ENCODE results near the gene EXT2. TPM values are rescaled to one million over a fixed set of nuclear protein-coding genes. Genes with fewer than 3 reads are reported as not detected.

Gene EXT2
- total and polyA plus RNA-seq, 10 of the 15 experiments (the other 5 are each of a cell fraction or from before 2014, with no cell fraction given): 3.8 to 31.4 (median 17.9) TPM

- H3K27ac ChIP-seq (ENCODE audit: control insufficient read depth, insufficient read depth): no peak overlapping the region
- H3K4me3 ChIP-seq: no peak overlapping the region
- H3K9me3 ChIP-seq (replicated peaks; ENCODE audit: control insufficient read depth, insufficient read depth, low read length): no peaks in the 10 kb centered on the region; the same call in 1 of the 3 replicates
- WGBS (ENCODE audit: insufficient coverage, insufficient replicate concordance, low lambda C conversion rate, missing lambda C conversion rate): 73% methylated on average over 4 of the region's 4 CpGs
- H3K9ac ChIP-seq (ENCODE audit: control insufficient read depth, insufficient read depth, low read length): no peak overlapping the region
- H3K4me1 ChIP-seq (ENCODE audit: control insufficient read depth, insufficient read depth, low read length): no peaks in the 10 kb centered on the region
- RAD21 ChIA-PET (ENCODE audit: unreplicated experiment): no interaction called here
- intact Hi-C loops (cut with micrococcal nuclease; ENCODE audit: unreplicated experiment) (no loop called here), in situ Hi-C loops (cut with MboI) (no loop called here)
- DNase-seq (ENCODE audit: low read depth, low spot score) (no peak), ATAC-seq (no peak), FAIRE-seq (no peak)
- BruUV-seq (replicated peaks): no TSS peak
- no peak overlapping the region for H2AFZ ChIP-seq (ENCODE audit: control insufficient read depth, low read depth, low read length)
- no peaks in the 10 kb centered on the region; a peak in 1 of 4 replicates for H3K27me3 ChIP-seq (replicated peaks in 1 of 2; ENCODE audit: control insufficient read depth in 2 of 2, insufficient read depth in 2 of 2, low read length in 1 of 2)
- no peak overlapping the region for H3K4me2 ChIP-seq (ENCODE audit: control insufficient read depth, insufficient read depth)
- POLR2A ChIA-PET: no interaction called here
- TF ChIP-seq ZNF687 (IDR thresholded peaks at IDR 0.05): no peak
- TF ChIP-seq RAD21 (IDR thresholded peaks at IDR 0.05; ENCODE audit: insufficient read depth, low read depth, low read length): no peak
- TF ChIP-seq HCFC1 (IDR thresholded peaks at IDR 0.05; ENCODE audit: low read length): no peak
- H3K79me2 ChIP-seq (ENCODE audit: control insufficient read depth, insufficient read depth, low read length): no peaks in the 10 kb centered on the region
- no peaks in the 10 kb centered on the region for H4K20me1 ChIP-seq (ENCODE audit: control insufficient read depth, insufficient read depth)
- H3K36me3 ChIP-seq (ENCODE audit: control insufficient read depth in 2 of 2, insufficient read depth in 2 of 2, low read length in 1 of 2): no peaks in the 10 kb centered on the region
- SMC1A ChIA-PET (ENCODE audit: uncharacterized antibody, unreplicated experiment): no interaction called here
- CTCF ChIA-PET: no interaction called here
These were observed 6.6 kb upstream of the EXT2 start for GRCh38 chr11:44088871-44089270.

GRCh38 chr11:44090539-44090938 lies 4.9 kb upstream of the EXT2 start:
- Histone ChIP-seq H3K9ac (ENCODE audit: control insufficient read depth, insufficient read depth, low read length) (no peak overlapping the region), H3K4me2 (ENCODE audit: control insufficient read depth, insufficient read depth) (no peak overlapping the region), H3K79me2 (ENCODE audit: control insufficient read depth, insufficient read depth, low read length) (no peaks in the 10 kb centered on the region), H3K27ac (ENCODE audit: control insufficient read depth, insufficient read depth) (no peak overlapping the region), H2AFZ (ENCODE audit: control insufficient read depth, low read depth, low read length) (no peak overlapping the region), H3K4me1 (ENCODE audit: control insufficient read depth, insufficient read depth, low read length) (no peaks in the 10 kb centered on the region), H3K36me3 (ENCODE audit: control insufficient read depth in 2 of 2, insufficient read depth in 2 of 2, low read length in 1 of 2) (no peaks in the 10 kb centered on the region), H4K20me1 (ENCODE audit: control insufficient read depth, insufficient read depth) (no peaks in the 10 kb centered on the region), H3K9me3 (replicated peaks; ENCODE audit: control insufficient read depth, insufficient read depth, low read length) (no peaks in the 10 kb centered on the region; the same call in 2 of the 3 replicates), H3K4me3 (no peak overlapping the region), H3K27me3 (replicated peaks in 1 of 2; ENCODE audit: control insufficient read depth in 2 of 2, insufficient read depth in 2 of 2, low read length in 1 of 2) (no peaks in the 10 kb centered on the region; a peak in 1 of 4 replicates)
- intact Hi-C loops (cut with micrococcal nuclease; ENCODE audit: unreplicated experiment): loop anchor here (10.0 kb wide), 1 partner anchor 534 kb away; no protein-coding TSS in a partner anchor
- FAIRE-seq (no peak), DNase-seq (ENCODE audit: low read depth, low spot score) (no peak), ATAC-seq (no peak)
- ChIA-PET CTCF (no interaction called here), POLR2A (no interaction called here), SMC1A (ENCODE audit: uncharacterized antibody, unreplicated experiment) (no interaction called here), RAD21 (ENCODE audit: unreplicated experiment) (no interaction called here)
- BruUV-seq (replicated peaks): no TSS peak
- 100% methylated on average over 1 of the region's 1 CpG for WGBS (ENCODE audit: insufficient coverage, insufficient replicate concordance, low lambda C conversion rate, missing lambda C conversion rate)
- in situ Hi-C loops (cut with MboI): loop anchor here (5.0 kb wide), 1 partner anchor 447 kb away; no protein-coding TSS in a partner anchor
- no peak for TF ChIP-seq IRF5 (IDR thresholded peaks at IDR 0.05; ENCODE audit: borderline replicate concordance)
- no peak for TF ChIP-seq SUZ12 (IDR thresholded peaks at IDR 0.05; ENCODE audit: unreplicated experiment)
- TF ChIP-seq RELA (IDR thresholded peaks at IDR 0.05; ENCODE audit: borderline replicate concordance, partially characterized antibody): no peak
- TF ChIP-seq POLR2AphosphoS2 (IDR thresholded peaks at IDR 0.05; ENCODE audit: low read depth, low read length): no peak
- TF ChIP-seq IRF3 (IDR thresholded peaks at IDR 0.05): no peak
- no peak for TF ChIP-seq NFIC (IDR thresholded peaks at IDR 0.05; ENCODE audit: low read depth, low read length)
- no peak for TF ChIP-seq POLR2A (IDR thresholded peaks at IDR 0.05; ENCODE audit: low read depth, low read length)
- no peak for TF ChIP-seq ZNF384 (IDR thresholded peaks at IDR 0.05; ENCODE audit: borderline replicate concordance, low read depth, low read length)
- TF ChIP-seq SP1 (IDR thresholded peaks at IDR 0.05; ENCODE audit: low read depth, low read length): no peak

Data from GM12878 (cell line).